ENCODE measurements around the gene RASD1.

RASD1 gene

GRCh38 chr17:17448723-17449122 lies 47.5 kb downstream of the RASD1 start:
- H3K4me3 ChIP-seq (ENCODE audit: low read length): no peak overlapping the region
- TF ChIP-seq ZNF274 (IDR thresholded peaks at IDR 0.05; ENCODE audit: low read depth, low read length): no peak

DNA sequence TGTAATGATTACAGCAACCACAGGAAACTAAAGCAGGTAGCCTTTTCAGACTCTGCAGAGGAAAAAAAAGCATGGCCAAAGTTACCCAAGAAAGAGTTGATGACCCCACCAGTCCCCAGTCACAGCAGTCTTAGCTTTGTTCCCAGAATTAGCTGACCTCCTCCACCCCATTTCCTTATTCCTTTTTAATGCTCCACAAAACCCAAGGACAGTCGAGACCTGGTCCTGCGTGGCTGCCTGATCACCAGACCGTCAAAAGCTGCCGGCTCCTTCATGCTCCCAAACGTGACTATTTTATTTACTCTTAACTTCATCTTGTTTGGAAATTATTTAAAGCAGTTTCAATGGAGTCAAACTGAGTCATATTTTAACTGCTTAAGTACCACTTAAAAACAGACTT lies 48.1 kb downstream of the RASD1 start:
- H3K4me3 ChIP-seq (ENCODE audit: low read length): no peak overlapping the region
- TF ChIP-seq ZNF274 (IDR thresholded peaks at IDR 0.05; ENCODE audit: low read depth, low read length): no peak

GRCh38 chr17:17447264-17447663 lies 48.9 kb downstream of the RASD1 start:
- no peak for TF ChIP-seq ZNF274 (IDR thresholded peaks at IDR 0.05; ENCODE audit: low read depth, low read length)
- no peak overlapping the region for H3K4me3 ChIP-seq (ENCODE audit: low read length)

DNA sequence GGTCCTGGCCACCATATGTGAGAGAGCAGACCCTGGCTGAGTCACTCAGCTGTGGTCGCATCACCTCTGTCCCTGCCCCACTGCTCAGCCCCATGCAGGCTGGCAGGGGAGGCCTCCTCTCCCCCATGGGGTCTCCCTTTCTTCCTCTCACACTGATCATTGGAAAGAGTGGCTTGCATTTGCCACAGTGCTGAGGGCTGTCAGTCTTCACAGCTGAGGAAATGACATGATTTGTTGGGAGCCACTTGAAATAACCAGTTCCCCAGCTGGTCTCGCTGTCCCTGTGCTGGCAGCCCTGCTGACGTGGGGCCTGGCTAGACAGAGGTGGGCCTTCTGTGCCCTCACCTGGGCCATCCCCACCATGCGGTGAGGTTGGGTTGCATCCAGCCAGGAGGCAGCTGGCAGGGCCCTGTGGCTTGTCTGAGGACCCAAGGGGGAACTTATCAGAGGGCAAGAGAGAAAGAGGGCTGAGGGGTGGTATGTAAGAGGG lies 49.5 kb downstream of the RASD1 start:
- TF ChIP-seq ZNF274 (IDR thresholded peaks at IDR 0.05; ENCODE audit: low read depth, low read length): no peak

DNA sequence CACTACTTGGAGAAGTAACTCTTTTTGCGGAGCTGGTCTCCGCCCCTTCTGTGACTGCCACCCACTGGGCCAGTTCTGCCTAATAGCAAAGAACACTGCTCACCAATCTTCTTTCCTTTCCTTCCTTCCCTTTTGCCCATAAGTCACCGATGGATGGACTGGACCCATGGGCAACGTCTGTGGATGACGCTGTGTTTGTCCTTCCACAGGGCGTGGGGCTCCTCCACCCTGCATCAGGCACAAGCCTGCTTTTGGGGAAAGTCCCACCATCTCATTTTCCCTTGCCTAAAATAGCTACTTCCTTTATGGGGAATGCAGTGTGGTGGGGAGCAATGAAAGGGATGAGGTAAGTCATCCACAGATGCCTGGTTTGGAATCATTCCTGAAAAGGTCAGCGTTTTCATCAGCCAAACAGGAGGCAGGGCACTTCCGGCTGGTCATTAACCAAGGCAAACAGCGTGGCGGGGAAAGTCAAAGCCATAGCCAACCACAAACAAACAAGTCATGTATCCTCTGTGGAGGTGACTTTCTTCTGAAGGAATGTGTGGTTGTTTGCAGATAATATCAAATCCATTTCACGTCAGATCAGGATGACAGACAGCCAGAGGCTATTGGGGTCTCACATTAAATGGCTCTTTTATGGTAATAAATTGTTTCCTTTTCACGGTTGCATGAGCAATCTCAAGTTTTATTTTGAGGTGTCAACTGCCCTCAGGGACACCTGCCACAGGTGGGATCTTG lies 50.1 kb downstream of the RASD1 start:
- no peak overlapping the region for H3K4me3 ChIP-seq (ENCODE audit: low read length)
- TF ChIP-seq ZNF274 (IDR thresholded peaks at IDR 0.05; ENCODE audit: low read depth, low read length): no peak

More for the DNA sequence above, 49.5 kb downstream of the RASD1 start:
- no peak overlapping the region for H3K4me3 ChIP-seq (ENCODE audit: low read length)

DNA sequence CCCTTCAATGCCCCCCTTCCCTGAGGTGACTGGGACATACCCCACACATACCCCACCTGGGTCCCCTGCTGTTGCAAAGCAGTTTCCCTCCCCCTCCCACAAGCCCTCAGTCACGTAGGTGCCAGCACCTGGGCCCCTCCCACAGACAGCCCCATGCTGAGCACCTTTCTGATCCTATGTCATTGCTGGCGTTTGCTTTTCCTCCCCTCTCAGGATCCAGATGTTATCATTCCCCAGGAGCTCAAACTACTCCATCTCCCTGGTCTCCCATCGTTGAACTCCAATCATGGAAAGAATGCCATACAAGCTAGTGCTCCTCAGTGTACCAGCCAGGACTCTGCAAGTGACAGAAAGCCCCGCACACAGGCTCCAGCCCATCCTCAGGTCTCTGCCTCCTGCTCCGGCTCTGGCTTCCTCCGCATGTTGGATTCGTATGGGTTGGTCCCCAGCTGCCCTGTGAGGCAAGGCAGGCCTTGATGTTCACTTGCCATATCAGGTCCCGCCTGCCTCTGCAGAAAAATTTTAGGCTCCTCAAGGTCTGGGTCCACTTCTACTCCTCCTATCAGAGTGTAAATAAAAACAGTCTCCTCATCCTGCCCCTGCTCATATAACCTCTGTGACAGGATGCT lies 50.8 kb downstream of the RASD1 start:
- TF ChIP-seq ZNF274 (IDR thresholded peaks at IDR 0.05; ENCODE audit: low read depth, low read length): no peak
- H3K4me3 ChIP-seq (ENCODE audit: low read length): no peak overlapping the region
